ENCODE data around the gene SSU72.

DNA sequence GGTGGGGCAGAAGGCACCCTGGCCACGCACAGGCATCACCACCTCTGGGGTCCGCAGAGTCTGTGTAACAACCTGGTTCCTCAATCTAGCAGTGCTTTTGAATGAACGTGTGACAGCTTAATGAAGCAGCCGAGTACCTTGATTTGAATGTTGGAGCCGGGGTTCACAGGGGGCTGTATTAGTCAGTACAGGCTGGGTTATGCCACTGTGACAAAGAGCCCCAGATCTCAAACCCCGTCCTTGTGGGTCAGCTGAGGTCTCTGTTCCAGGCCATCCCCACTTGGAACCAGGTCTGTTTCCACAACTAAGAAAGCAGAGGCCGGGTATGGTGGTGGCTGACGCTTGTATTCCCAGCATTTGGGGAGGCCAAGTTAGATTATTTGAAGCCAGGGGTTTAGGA, 44.7 kb downstream of the SSU72 start:
- no peak for TF ChIP-seq CTCF (IDR thresholded peaks at IDR 0.05)
- no peak for TF ChIP-seq EZH2 (IDR thresholded peaks at IDR 0.05)
- no peak for TF ChIP-seq EZH2phosphoT487 (IDR thresholded peaks at IDR 0.05)

Data from neural progenitor cell (in vitro differentiated cells).